ENCODE data around the gene CYBA. TPM values are rescaled to one million over a fixed set of nuclear protein-coding genes. Genes with fewer than 3 reads are reported as not detected.

Gene CYBA
- 34.2 and 41.9 TPM in 2 replicates for total RNA-seq (2014; rRNA removed; shearing (Covaris generic))
- 32.9 and 58.6 TPM in 2 replicates for polyA plus RNA-seq (2015; cell fraction: cytosol; rRNA removed)
- 15.0 and 20.2 TPM in 2 replicates for polyA plus RNA-seq (2015; cell fraction: nucleus; rRNA removed)

DNA sequence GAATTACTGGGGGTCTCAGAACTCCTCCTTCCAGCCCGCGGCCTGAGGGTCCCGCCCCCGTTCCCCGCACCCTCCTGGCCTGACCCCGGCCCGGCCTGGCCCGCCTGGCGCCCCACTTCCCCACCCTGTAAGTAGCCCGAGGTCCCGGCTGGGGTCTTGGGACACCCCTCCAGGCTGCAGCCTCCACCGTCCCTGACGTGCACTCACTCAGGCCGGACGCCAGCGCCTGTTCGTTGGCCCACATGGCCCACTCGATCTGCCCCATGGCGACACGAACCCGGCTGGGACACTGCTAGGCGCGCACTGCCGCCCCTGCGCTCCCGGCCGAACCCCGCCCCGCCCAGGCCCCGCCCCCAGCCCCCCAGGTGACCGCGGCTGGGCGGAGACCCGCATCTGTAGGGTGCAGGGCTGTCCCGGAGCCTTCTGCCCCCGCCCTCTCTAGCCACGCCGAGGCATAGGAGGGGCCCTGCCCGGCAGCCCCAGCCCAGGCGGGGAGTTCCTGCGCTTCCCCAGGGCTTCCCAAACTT, at the start of gene CYBA:
Gene CYBA (minus strand): TSS at position 305 of the 527 bp plus-strand sequence. CDS start 40 bp downstream, at position 265.
- no peak for DNase-seq (ENCODE audit: low read depth, low spot score)
- in situ Hi-C loops (cut with HindIII; ENCODE audit: low pct_unique_long_range_greater_than_20kb, low sequenced_read_pairs) = no loop called here

DNA sequence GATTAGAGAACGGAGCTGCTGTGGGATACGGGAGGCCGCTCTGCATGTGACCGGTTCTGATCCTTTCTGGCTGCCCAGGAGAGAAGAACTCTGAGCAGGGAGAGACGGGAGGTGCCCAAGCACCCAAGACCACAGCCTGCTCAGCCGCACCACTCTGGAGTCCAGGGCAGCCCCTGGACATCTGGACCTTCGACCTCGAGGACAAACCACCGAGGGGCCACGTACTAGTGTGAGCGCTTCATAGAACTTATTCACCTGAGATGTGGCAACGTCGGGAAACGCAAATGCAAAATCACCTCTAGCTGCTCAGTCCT, 49.4 kb upstream of the CYBA start:
- in situ Hi-C loops (cut with HindIII; ENCODE audit: low pct_unique_long_range_greater_than_20kb, low sequenced_read_pairs) = no loop called here
- DNase-seq (ENCODE audit: low read depth, low spot score) = no peak

DNA sequence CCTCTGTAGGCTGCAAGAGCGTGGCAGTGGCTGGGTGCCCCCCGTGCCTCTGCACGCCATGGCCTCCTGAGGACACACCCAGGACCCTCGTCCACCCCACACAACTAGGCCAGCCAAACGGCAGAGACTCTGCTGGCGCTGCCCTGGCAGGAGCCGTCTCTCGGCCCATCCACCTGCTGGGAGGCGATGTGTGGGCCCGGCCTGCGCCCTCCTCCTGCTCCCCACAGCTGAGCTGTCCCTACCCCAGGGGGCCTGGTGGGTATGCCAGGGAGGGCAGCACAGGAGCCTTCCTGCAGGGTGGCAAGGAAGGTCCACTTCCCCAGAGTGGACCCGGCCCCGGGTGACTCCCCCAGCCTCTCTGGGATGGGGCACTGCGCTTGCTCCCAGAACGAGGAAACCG, 48.3 kb upstream of the CYBA start:
- in situ Hi-C loops (cut with HindIII; ENCODE audit: low pct_unique_long_range_greater_than_20kb, low sequenced_read_pairs) = no loop called here
- DNase-seq (ENCODE audit: low read depth, low spot score) = no peak

DNA sequence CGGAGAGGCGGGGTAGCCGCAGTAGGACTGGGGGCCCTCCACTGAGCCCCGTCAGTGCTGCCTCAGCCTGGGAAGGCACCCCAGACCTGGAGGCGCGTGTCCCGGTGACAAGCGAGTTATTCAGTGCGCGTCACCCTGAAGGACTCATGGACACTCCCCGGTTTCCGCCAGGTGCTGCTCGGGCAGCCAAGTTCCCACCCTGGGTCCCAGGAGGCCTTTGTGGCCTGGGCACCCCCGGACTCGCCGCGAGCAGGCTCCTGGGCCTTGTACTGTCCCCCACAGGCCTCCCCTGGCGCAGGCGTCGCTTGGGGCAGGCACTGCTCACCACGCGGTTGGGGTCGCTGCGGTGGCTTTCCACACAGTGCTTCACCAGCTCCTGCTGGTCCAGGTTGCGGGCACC, 47.8 kb upstream of the CYBA start:
- in situ Hi-C loops (cut with HindIII; ENCODE audit: low pct_unique_long_range_greater_than_20kb, low sequenced_read_pairs) = no loop called here
- DNase-seq (ENCODE audit: low read depth, low spot score) = no peak

DNA sequence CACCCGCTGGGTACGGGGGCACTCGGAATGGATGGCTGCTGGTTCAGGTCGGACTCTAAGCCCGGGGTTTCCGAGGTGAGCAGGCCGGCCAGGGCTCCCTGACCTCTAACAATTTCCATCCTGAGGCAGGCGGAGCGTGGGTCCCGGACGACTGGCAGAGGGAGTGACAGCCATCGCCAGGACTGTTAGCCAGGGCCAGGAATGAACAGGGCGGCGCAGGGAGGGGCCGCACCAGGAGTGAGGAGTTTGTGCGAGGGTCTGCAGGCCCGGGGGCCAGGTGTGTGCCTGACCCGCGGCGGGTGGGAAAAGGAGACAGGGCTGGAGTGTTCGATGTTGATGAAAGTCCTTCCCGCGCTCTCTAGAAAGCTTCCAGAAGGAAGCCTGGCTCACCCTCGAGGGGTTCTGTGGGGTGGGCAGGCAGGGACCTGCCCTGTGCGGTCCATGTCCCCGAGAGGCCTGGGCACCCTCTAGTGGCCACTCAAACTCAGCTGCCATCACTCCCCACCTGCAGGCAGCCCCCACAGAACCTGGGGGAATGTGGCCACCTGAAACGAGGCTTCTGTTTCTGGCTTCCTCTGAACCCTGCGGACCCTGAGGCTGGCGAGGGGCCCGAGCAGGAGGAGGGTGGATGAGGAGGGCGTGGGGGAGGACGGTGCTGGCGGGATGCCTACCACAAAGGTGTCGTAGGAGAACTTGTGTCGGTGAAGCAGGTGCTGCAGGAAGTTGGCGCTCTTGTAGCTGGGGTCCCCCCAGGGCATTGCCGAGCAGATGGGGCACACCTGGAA, 47.2 kb upstream of the CYBA start:
- no peak for DNase-seq (ENCODE audit: low read depth, low spot score)
- in situ Hi-C loops (cut with HindIII; ENCODE audit: low pct_unique_long_range_greater_than_20kb, low sequenced_read_pairs) = no loop called here

DNA sequence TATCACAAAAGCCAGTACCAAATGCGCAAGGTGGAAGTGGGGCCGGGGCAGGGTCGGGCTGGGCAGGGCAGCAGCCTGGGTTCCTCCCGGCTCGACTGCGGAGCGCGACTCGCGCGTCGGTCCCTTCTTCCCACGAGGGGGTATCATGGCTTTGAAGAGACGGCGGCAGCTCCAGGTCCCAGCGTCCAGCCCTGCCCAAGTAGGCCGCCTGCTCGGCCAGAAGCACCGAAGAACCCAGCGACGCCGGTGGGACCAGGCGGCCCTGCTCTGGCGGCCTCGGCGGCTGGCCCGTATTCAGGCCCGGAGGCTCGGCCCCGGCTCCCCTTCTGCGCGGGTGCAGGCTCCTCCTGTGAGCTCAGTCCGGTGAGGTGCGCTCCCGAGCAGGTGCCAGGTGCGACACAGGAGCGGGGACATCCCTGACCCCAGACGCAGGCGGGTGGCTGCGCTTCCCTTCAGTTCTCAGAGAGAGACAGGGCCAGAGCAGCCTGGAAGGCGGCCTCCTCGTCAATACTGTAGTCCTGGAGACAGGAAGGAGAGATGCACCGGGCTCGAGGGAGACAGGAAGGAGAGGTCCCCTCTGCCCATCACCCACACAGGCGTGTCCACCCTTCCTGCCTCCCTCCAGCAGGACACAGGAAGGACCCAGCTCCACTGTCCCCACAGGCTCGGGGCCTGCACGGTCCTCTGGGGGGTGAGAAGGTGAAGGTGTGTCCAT, 46.4 kb upstream of the CYBA start:
- no peak for DNase-seq (ENCODE audit: low read depth, low spot score)
- in situ Hi-C loops (cut with HindIII; ENCODE audit: low pct_unique_long_range_greater_than_20kb, low sequenced_read_pairs) = no loop called here

DNA sequence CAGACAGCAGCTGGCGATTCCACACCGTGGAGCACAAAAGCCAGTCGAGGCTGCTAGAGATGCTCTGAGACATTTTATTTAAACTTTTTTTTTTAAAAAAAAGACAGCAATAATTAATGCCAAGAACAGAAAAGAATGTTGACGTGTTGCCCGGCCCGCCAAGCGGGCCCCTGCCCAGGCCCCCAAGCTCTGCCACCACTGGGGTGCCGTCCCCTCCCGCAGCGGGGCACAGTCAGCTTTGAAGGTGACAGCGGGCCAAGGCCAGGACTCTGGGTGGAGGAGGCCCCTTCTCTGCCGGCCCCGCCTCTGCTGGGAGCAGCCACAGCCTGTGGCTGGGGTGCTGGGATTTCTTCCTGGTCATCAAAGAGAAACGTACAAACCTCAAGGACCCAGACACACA, 45.6 kb upstream of the CYBA start:
- in situ Hi-C loops (cut with HindIII; ENCODE audit: low pct_unique_long_range_greater_than_20kb, low sequenced_read_pairs) = no loop called here
- no peak for DNase-seq (ENCODE audit: low read depth, low spot score)

DNA sequence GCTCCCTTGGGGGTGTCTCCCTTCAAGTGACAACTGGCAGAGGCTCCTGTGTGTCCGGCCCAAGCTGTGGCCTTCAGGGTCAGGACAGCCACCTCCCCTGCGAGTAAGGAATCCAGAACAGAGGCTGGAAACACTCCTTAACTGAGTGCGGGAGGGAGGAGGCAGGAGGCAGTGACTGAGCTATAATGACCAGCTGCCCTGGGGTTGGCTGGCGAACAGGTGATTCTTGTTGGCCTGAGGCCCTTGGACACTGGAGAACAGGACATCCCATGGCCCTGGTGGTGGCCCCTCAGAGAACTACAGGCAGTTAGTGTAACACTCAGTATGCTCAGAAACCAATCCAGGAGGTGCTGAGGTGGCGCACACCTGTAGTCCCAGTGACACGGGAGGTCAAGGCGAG, 44.9 kb upstream of the CYBA start:
- DNase-seq (ENCODE audit: low read depth, low spot score) = no peak
- in situ Hi-C loops (cut with HindIII; ENCODE audit: low pct_unique_long_range_greater_than_20kb, low sequenced_read_pairs) = no loop called here

DNA sequence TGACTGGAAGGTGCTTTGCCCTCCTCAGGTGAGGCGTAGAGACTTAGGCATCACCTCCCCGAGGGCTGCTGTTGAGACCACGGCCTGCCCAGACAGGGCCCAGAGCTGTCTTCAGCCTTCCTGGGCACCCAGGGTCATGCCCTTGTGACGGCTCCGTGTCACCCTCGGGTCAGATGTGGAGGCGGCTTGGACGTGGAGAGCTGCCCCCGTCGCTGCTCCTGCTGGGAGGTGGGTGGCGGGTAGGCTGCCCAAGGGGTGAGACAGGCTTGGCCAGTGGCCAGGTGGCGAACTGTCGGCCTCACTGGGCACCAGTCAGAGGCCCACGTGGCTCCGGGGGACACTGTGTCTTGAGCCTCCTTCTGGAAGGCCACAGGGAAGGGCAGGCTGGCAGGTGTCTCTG, 44.4 kb upstream of the CYBA start:
- in situ Hi-C loops (cut with HindIII; ENCODE audit: low pct_unique_long_range_greater_than_20kb, low sequenced_read_pairs) = no loop called here
- DNase-seq (ENCODE audit: low read depth, low spot score) = no peak

DNA sequence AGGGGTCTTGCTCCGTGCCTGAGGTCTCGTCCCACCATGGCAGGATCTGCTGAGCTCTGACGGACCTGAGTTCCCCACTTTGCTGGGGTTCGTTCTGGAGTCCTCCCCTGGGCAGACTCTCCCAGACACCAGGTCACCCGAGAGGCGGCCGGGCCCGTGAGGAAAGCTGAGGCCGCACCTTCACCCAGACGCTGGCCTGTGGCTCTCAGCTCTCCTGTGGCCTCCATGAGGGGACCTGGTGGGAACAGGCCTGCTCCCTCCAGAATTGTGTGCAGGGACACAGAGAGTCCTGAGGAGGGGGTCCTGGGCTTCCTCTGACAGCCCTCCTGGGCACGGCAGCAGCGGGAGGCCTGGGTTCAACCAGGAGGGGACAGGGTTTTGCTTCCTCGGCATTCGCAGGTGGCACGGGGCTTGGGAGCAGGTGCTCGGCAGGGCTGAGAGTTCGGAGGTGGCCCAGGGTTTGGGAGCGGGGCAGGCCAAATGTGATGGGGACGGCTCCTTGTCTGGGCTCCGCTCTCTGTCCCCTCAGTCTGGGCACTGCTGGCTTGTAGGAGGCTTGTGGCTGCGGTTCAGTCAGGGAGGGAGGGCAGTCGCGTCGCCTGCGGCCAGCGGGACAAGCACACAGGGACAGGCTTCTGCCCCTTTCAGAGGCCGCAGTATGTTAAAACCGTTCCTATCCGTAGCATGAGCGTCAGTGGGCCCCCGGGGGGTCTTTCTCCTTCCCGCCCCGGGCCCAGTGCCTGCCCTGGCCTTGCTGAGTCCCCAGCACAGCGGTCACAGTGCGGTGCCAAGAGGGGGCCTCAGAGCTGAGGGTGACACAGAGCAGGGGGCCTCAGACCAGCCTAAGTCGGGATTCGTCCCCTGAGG, 43.6 kb upstream of the CYBA start:
- no peak for DNase-seq (ENCODE audit: low read depth, low spot score)
- in situ Hi-C loops (cut with HindIII; ENCODE audit: low pct_unique_long_range_greater_than_20kb, low sequenced_read_pairs) = no loop called here

DNA sequence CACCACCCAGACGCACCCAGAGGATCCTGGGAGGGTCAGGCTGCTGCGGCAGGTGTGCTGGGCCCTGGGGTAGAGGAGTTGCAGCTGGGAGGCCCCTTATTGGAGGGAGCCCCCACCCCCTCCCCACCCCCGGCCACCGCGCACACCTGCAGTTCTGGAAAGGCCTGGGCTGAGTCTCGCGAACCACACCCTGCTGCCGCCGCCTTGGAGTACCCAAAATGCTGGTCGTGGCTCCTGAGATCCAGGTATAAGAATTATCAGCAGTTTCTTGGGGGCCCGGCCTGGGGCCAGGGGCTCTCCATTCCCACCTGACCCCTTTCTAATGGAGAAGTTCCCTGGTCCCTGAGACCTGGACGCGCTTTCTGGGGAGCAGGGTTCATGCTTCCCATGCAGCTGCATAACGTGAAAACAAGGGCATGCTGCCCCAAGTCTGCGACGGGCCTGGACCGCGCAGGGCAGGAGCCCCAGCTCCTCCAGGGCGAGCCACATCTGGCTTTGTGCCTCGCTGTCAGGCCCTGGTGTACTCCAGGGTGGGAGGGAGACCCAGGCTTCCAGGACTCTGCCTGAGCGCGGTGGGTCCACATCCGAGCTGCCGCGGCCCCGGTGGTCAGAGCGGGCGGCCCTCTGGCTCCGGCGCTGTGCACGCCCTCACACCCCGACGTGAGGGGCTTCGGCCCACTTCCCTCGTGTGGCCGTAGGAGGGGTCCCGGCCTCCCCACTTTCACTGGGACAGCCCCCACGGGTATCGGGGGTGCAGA, 42.7 kb upstream of the CYBA start:
- in situ Hi-C loops (cut with HindIII; ENCODE audit: low pct_unique_long_range_greater_than_20kb, low sequenced_read_pairs) = no loop called here
- DNase-seq (ENCODE audit: low read depth, low spot score) = no peak

DNA sequence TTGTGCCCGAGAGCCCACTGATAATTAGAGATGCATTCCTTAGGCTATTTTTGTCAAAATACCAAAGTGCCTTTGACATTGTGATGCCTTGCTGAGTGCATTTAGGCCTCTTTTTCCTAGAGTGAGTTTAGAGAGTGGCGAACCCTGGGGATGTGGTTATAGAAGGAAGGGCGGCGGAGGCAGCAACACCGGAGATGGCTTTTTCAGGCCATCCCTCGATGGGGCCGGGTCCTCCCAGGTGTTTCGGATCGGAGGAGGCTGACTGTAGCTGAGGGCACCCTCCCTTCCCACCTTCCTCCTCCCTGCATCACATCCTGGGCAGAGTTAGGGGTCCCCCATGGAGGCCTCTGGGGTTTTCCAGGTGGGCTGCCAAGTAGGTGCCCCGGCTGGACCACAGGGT, 42.0 kb upstream of the CYBA start:
- in situ Hi-C loops (cut with HindIII; ENCODE audit: low pct_unique_long_range_greater_than_20kb, low sequenced_read_pairs) = no loop called here
- no peak for DNase-seq (ENCODE audit: low read depth, low spot score)

DNA sequence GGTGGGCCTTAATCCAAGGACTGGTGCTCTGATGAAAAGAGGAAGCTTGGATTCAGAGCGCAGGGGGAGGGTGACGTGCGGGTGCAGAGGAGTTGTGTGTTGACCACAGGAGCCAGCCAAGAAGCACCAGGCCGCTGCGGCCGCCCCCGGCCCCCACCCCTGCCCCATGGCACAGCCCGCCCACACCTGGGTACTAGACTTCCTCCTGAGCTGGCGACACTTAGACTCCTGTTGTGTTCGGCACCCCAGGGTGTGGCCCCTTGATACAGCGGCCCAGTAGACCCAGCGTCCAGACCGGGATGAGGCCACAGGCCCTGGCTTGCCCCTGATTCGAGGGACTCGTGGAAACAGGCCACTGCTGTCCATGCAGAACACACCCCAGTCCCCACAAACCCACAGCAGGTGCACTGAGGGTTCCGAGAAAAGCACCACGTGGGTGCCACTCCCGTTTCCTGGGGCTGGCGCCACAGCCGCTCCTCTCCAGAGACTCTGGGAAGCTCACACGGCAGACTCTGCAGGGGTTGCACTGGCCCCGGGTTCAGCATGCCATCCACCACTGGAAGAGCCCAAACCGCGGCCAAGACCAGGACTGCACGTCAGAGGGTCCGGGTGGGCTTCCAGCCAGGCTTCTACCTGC, 41.2 kb upstream of the CYBA start:
- DNase-seq (ENCODE audit: low read depth, low spot score) = no peak
- in situ Hi-C loops (cut with HindIII; ENCODE audit: low pct_unique_long_range_greater_than_20kb, low sequenced_read_pairs) = no loop called here

DNA sequence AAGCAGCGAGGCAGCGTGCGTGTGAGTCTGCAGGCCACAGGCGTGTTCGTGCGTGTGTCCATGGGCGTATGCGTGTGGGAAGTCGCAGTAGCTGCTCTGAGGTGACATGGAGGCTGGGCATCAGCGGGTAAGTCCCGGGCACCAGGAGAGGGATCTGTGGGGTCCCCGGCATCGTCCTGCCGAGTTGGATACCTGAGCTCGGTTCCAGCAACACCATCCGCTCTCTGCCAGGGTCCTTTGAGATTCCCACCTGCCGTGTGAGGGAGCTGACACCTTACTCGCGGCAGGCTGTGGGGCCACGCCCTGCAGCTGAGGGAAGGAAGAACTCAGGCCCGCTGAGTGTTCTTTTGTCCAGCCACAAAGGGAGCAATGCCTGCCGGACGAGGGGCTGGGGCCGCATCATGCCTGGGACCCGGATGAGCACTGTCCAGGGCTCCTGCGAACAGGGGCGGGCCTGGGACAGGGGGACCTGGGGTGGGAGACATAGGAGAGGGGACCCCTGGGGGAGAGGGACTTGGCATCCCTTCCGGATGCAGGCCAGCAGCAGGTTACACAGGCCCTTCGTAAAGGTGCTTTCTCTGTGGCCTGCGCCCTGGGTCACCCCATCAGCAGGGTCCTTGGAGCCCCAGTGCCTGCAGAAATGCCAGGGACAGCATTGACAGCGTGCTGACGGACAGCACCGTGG, 40.4 kb upstream of the CYBA start:
- DNase-seq (ENCODE audit: low read depth, low spot score) = no peak
- in situ Hi-C loops (cut with HindIII; ENCODE audit: low pct_unique_long_range_greater_than_20kb, low sequenced_read_pairs) = no loop called here

DNA sequence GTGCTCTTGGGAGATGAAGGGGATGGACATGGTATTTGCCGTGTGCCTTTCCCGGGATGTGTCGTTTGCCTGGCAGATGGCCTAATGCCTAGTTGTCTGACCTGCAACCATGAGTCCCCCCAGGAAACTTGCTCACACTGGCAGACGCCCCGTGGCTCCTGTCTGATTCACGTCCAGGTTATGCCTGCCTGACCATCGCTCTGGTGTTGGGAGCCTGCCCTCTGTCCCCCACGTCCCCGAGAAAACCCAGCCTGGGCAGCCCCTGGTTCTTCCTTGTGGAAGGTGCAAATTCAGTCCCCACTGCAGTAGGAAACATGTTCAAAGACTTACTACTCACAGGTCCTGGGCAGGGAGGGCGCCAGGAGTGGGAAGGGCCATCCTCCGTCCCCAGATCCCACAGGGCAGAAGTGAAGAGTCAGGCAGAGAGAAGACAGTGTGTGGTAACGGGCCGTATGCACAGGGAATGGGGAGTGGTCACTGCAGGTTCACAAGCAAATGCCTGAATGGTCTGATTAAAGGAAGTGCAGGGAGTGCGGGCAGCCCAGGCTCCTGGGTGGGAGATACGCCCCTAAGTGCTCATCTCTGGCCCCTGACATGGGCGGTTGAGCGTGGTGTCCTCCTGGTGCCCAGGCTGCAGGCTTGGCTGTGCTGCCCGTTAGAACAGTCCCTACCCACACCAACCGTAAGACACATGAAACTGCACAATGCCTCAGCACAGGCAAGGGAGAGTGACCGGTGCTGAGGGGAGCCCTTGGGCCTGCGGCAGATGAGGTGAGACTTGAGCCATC, 39.7 kb upstream of the CYBA start:
- no peak for DNase-seq (ENCODE audit: low read depth, low spot score)
- in situ Hi-C loops (cut with HindIII; ENCODE audit: low pct_unique_long_range_greater_than_20kb, low sequenced_read_pairs) = no loop called here
